CD8-positive, alpha-beta memory T cell (primary cell): Measurements from ENCODE around the gene TTK. TPM values are rescaled to one million over a fixed set of nuclear protein-coding genes. Genes with fewer than 3 reads are reported as not detected.

Experiments
- CTCF ChIA-PET: fragments of 350-600 bp; sonication (Branson Sonifier 250); formaldehyde crosslinking; loops from one replicate; lab custom pipeline; 2021; ENCODE audit warnings: antibody characterized with exemption; lab: Charles Lee
- POLR2A ChIA-PET: fragments of 350-600 bp; sonication (Branson Sonifier 250); formaldehyde crosslinking; loops from one replicate; lab custom pipeline; 2021; ENCODE audit warnings: antibody characterized with exemption; lab: Charles Lee
- DNase-seq, 5 donors: peaks; one replicate each; pipeline versions ENCODE4 v3.0.0 to v3.0.0-alpha.2; 2020 to 2022; ENCODE audit warnings: mixed read lengths in 1 of 5
- H3K27ac ChIP-seq: one replicate; pipeline ENCODE4 v1.7.0; 2013; ENCODE audit warnings: low read depth, mild to moderate bottlenecking, low read length, moderate library complexity
- H3K27me3 ChIP-seq: 2 replicates; pipeline ENCODE4 v1.7.0; 2013; ENCODE audit warnings: low read length, mild to moderate bottlenecking; ENCODE audit not compliant: insufficient read depth, poor library complexity, severe bottlenecking
- H3K36me3 ChIP-seq: 2 replicates; pipeline ENCODE4 v1.7.0; 2013; ENCODE audit warnings: mild to moderate bottlenecking, low read length, moderate library complexity; ENCODE audit not compliant: insufficient read depth
- H3K4me1 ChIP-seq: 2 replicates; pipeline ENCODE4 v1.7.0; 2013; ENCODE audit warnings: mild to moderate bottlenecking, low read length, moderate library complexity; ENCODE audit not compliant: insufficient read depth
- H3K4me3 ChIP-seq: 2 replicates; pipeline ENCODE4 v1.7.0; 2013; ENCODE audit warnings: mild to moderate bottlenecking, low read length
- H3K9me3 ChIP-seq: 2 replicates; pipeline ENCODE4 v1.7.0; 2013; ENCODE audit warnings: mild to moderate bottlenecking, low read length
- H3K27ac Mint-ChIP-seq, 8 donors: one replicate each; pipeline ENCODE4 v1.8.0; 2020 to 2021; ENCODE audit warnings: mixed read lengths in 8 of 8, mild to moderate bottlenecking in 6 of 8, inconsistent platforms in 3 of 8, moderate library complexity in 3 of 8
- H3K27me3 Mint-ChIP-seq, 2 donors: one replicate each; pipeline ENCODE4 v1.8.0; 2020 to 2021; ENCODE audit warnings: mixed read lengths in 2 of 2, mild to moderate bottlenecking in 1 of 2, moderate library complexity in 1 of 2
- H3K36me3 Mint-ChIP-seq, 3 donors: one replicate each; pipeline ENCODE4 v1.8.0; 2020 to 2021; ENCODE audit warnings: mixed read lengths in 3 of 3, inconsistent platforms in 1 of 3, mild to moderate bottlenecking in 1 of 3
- H3K4me1 Mint-ChIP-seq, 3 donors: one replicate each; pipeline ENCODE4 v1.8.0; 2020 to 2021; ENCODE audit warnings: mixed read lengths in 3 of 3, inconsistent platforms in 1 of 3, mild to moderate bottlenecking in 1 of 3
- H3K4me3 Mint-ChIP-seq, 7 donors: one replicate each; pipeline ENCODE4 v1.8.0; 2020 to 2021; ENCODE audit warnings: mixed read lengths in 7 of 7, mild to moderate bottlenecking in 6 of 7, moderate library complexity in 4 of 7, inconsistent platforms in 2 of 7
- H3K9me3 Mint-ChIP-seq, 5 donors: one replicate each; pipeline ENCODE4 v1.8.0; 2020 to 2022; ENCODE audit warnings: mixed read lengths in 5 of 5, mild to moderate bottlenecking in 3 of 5, moderate library complexity in 2 of 5, inconsistent platforms in 1 of 5
- polyA plus RNA-seq: library from polyadenylated mRNA; unstranded; fragments of 300-500 nt; fragmentation: Illumina TruSeq; gene quantifications from one replicate; pipeline ENCODE4 v1.2.3, GENCODE V29; 2021
- total RNA-seq, 2 experiments: library from RNA; stranded (reverse); gene quantifications; one replicate each; pipeline ENCODE4 v1.2.3, GENCODE V29; 2021

TTK gene
- total RNA-seq (10 to 100 TPM; 19.4 to 22.5 TPM), polyA plus RNA-seq (0.06 TPM)

DNA sequence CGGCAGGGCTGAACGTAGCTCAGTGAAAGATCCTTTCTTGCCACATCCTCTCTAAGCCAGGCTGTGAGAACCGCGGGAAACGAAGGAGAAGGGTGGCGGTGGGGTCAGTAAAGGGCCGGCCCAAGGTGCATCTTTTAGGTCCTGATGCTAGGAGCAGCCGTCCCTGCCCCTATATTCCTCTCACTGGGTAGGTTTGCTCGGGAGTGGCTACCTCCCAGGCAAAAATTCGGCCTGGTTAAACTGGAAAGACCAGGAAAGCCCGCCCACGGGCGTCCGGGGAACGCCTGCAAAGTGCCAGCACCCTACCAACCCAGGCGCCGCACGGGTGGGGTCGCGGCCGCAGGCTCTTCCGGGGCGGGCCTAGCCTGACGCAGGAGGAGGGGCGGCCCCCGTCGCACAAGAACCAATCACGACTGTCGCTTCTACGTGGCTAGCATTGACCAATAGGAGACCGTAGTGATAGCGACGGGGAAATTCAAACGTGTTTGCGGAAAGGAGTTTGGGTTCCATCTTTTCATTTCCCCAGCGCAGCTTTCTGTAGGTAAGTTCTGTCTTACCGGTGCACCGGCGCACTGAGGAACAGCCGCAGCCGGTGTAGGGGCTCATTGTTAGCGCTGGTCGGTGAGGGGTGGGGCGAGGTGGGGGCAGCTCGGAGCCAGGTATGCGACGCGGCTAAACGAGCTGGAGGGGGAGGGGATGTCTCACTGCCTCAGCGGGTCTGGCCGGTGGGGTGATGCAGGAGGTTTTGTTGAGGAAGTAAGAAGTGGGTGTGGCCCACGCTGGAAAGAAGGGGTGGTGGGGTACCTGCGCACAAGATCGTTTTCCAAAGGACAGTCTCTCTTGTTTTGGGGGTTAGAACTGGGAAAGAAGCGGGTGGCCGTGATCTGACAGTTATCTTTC lies at the start of gene TTK:
TSS of gene TTK (plus strand) at position 477 of the 900 bp plus-strand sequence. CDS start 1,195 bp downstream, outside the sequence.
- no peaks in the 10 kb centered on the region for H3K9me3 Mint-ChIP-seq
- peaks cover 0 to 3% (median 0%) of the 10 kb centered on the region in 3 donors for H3K36me3 Mint-ChIP-seq
- peaks cover 0 to 3% of the 10 kb centered on the region in 2 donors for H3K27me3 Mint-ChIP-seq
- H3K36me3 ChIP-seq: no peaks in the 10 kb centered on the region
- no peaks in the 10 kb centered on the region for H3K27me3 ChIP-seq
- peak within 1 kb of the TSS; percentile 85 for H3K27ac ChIP-seq
- peak within 1 kb of the TSS; percentile 59 for H3K4me3 ChIP-seq
- POLR2A ChIA-PET: interaction anchor here (0.6 to 2.2 kb wide), 3 partner anchors 50 to 102 kb away, joined by 4 to 8 read pairs (median 5); partner anchors contain the start of gene BCKDHB
- peaks cover 18 to 27% (median 24%) of the 10 kb centered on the region in 3 donors for H3K4me1 Mint-ChIP-seq
- peaks cover 16% of the 10 kb centered on the region for H3K4me1 ChIP-seq
- H3K27ac Mint-ChIP-seq: peak within 1 kb of the TSS; percentile 88 to 100 (median 98)
- CTCF ChIA-PET: interaction anchor here (0.9 to 2.5 kb wide), 6 partner anchors 9 to 135 kb away, joined by 3 to 17 read pairs (median 4); no protein-coding TSS in a partner anchor
- no peaks in the 10 kb centered on the region for H3K9me3 ChIP-seq
- H3K4me3 Mint-ChIP-seq: peak within 1 kb of the TSS; percentile 79 to 93 (median 91)
- DNase-seq: peak; percentile 89 to 95 (median 93)

DNA sequence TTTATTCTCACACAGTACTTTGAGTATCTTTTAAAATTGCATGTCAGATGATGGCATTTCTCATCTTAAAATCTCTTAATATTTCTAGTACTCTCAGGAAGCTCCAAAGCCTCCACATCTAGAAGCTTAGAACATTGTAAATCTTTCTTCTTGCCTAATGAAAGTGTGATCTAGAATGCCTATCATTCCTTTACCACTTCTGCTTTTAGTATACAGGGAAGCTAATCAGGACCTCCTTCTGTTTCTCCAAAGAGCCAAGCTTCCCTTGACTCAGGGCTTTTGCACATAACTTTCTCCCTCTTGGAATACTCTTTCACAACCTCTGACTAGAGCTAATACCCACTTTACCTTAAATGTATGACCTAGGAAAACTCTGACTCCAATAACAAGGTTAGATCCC lies 49.6 kb upstream of the TTK start:
- no peaks in the 10 kb centered on the region for H3K4me1 ChIP-seq
- H3K9me3 Mint-ChIP-seq: peaks cover 0 to 11% (median 4%) of the 10 kb centered on the region in 5 donors
- CTCF ChIA-PET: no interaction called here
- no peak overlapping the region for H3K27ac Mint-ChIP-seq
- no peak overlapping the region for H3K27ac ChIP-seq
- DNase-seq: no peak
- no peak overlapping the region for H3K4me3 Mint-ChIP-seq
- no peaks in the 10 kb centered on the region for H3K27me3 ChIP-seq
- peaks cover 8 to 29% of the 10 kb centered on the region in 2 donors for H3K27me3 Mint-ChIP-seq
- peaks cover 0 to 24% (median 1%) of the 10 kb centered on the region in 3 donors for H3K36me3 Mint-ChIP-seq
- no peaks in the 10 kb centered on the region for H3K9me3 ChIP-seq
- H3K36me3 ChIP-seq: no peaks in the 10 kb centered on the region
- H3K4me1 Mint-ChIP-seq: no peaks in the 10 kb centered on the region
- no peak overlapping the region for H3K4me3 ChIP-seq
- POLR2A ChIA-PET: no interaction called here

DNA sequence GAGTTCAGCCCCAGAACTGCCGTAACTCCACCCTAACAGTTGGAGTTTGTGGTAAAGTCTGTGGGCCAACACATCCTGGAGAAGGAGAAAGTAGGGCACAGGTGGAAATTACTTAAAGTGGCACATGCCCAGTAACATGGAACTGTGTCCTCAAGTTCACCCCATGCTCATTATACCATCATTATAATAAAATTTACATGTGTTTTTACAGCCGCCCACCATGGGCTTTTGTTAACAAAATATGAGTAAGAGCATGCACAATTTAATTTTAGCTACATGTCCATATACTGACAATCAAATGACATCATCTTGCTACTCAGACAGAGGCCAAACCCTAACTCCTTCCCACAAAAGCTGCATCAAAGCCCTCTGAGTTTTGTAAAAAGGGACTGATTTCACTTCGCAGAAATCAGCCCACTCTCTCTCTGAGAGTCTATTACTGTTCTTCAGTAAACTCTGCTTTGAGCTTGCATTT lies 39.8 kb upstream of the TTK start:
- H3K27ac Mint-ChIP-seq: peak overlapping the region in 6 of 8 donors; percentile 65 to 95 (median 86)
- H3K9me3 Mint-ChIP-seq: peaks cover 17 to 34% (median 28%) of the 10 kb centered on the region in 5 donors
- CTCF ChIA-PET: no interaction called here
- no peak overlapping the region for H3K4me3 ChIP-seq
- H3K27me3 ChIP-seq: no peaks in the 10 kb centered on the region
- peaks cover 0 to 19% (median 10%) of the 10 kb centered on the region in 3 donors for H3K4me1 Mint-ChIP-seq
- peaks cover 7 to 47% of the 10 kb centered on the region in 2 donors for H3K27me3 Mint-ChIP-seq
- H3K36me3 Mint-ChIP-seq: peaks cover 0 to 44% (median 3%) of the 10 kb centered on the region in 3 donors
- H3K9me3 ChIP-seq: no peaks in the 10 kb centered on the region
- H3K4me1 ChIP-seq: no peaks in the 10 kb centered on the region
- DNase-seq: peak in 2 of 5 donors; percentile 37 to 54
- no peaks in the 10 kb centered on the region for H3K36me3 ChIP-seq
- H3K27ac ChIP-seq: no peak overlapping the region
- POLR2A ChIA-PET: no interaction called here
- H3K4me3 Mint-ChIP-seq: peak overlapping the region in 3 of 7 donors; percentile 45 to 74 (median 53)

DNA sequence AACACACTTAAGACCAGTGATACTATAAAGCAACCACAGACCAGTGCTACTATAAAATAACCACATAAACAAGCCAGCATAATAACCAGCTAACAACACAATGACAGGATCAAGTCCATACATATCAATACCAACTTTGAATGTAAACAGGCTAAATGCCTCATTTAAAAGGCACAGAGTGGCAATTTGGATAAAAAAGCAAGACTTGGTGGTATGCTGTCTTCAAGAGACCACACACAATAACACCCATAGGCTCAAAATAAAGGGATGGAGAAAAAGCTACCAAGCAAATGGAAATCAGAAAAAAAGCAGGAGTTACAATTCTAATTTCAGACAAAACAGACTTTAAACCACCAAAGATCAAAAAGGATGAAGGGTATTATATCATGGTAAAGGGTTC lies 37.3 kb upstream of the TTK start:
- peaks cover 21 to 38% (median 32%) of the 10 kb centered on the region in 5 donors for H3K9me3 Mint-ChIP-seq
- Histone ChIP-seq H3K4me1 (no peaks in the 10 kb centered on the region), H3K9me3 (no peaks in the 10 kb centered on the region), H3K36me3 (no peaks in the 10 kb centered on the region), H3K27ac (no peak overlapping the region), H3K27me3 (no peaks in the 10 kb centered on the region), H3K4me3 (no peak overlapping the region)
- ChIA-PET POLR2A (no interaction called here), CTCF (no interaction called here)
- no peak overlapping the region for H3K4me3 Mint-ChIP-seq
- DNase-seq: no peak
- H3K27ac Mint-ChIP-seq: peak overlapping the region in 1 of 8 donors; percentile 12
- peaks cover 0 to 41% (median 3%) of the 10 kb centered on the region in 3 donors for H3K36me3 Mint-ChIP-seq
- H3K4me1 Mint-ChIP-seq: peaks cover 0 to 19% (median 10%) of the 10 kb centered on the region in 3 donors
- peaks cover 13 to 34% of the 10 kb centered on the region in 2 donors for H3K27me3 Mint-ChIP-seq

DNA sequence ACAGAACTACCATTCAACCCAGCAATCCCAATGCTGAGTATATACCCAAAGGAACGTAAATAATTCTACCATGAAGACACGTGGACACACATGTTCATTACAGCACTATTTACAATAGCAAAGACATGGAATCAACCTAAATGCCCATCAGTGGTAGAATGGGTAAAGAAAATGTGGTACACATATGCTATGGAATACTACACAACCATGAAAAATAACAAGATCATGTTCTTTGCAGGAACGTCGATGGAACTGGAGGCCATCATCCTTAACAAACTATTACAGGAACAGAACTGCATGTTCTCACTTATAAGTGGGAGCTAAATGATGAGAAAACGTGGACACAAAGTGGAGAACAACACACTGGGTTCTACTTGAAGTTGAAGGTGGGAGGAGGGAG lies 34.7 kb upstream of the TTK start:
- Histone ChIP-seq H3K9me3 (no peaks in the 10 kb centered on the region), H3K4me1 (no peaks in the 10 kb centered on the region), H3K27me3 (no peaks in the 10 kb centered on the region), H3K36me3 (no peaks in the 10 kb centered on the region), H3K4me3 (no peak overlapping the region), H3K27ac (no peak overlapping the region)
- DNase-seq: no peak
- H3K36me3 Mint-ChIP-seq: peaks cover 0 to 33% (median 3%) of the 10 kb centered on the region in 3 donors
- peaks cover 11 to 27% of the 10 kb centered on the region in 2 donors for H3K27me3 Mint-ChIP-seq
- peaks cover 0 to 5% (median 3%) of the 10 kb centered on the region in 3 donors for H3K4me1 Mint-ChIP-seq
- H3K9me3 Mint-ChIP-seq: peaks cover 21 to 35% (median 31%) of the 10 kb centered on the region in 5 donors
- CTCF ChIA-PET: no interaction called here
- H3K4me3 Mint-ChIP-seq: no peak overlapping the region
- H3K27ac Mint-ChIP-seq: no peak overlapping the region
- POLR2A ChIA-PET: no interaction called here

GRCh38 chr6:79971193-79971592 lies 33.3 kb upstream of the TTK start:
- no peak overlapping the region for H3K27ac Mint-ChIP-seq
- peaks cover 16 to 31% (median 29%) of the 10 kb centered on the region in 5 donors for H3K9me3 Mint-ChIP-seq
- ChIA-PET CTCF (no interaction called here), POLR2A (no interaction called here)
- peaks cover 10 to 20% of the 10 kb centered on the region in 2 donors for H3K27me3 Mint-ChIP-seq
- no peak overlapping the region for H3K4me3 ChIP-seq
- H3K36me3 Mint-ChIP-seq: peaks cover 0 to 32% (median 3%) of the 10 kb centered on the region in 3 donors
- H3K27me3 ChIP-seq: no peaks in the 10 kb centered on the region
- H3K36me3 ChIP-seq: no peaks in the 10 kb centered on the region
- no peak for DNase-seq
- no peaks in the 10 kb centered on the region for H3K4me1 Mint-ChIP-seq
- no peak overlapping the region for H3K4me3 Mint-ChIP-seq
- H3K9me3 ChIP-seq: no peaks in the 10 kb centered on the region
- no peaks in the 10 kb centered on the region for H3K4me1 ChIP-seq
- H3K27ac ChIP-seq: no peak overlapping the region

- Mint-ChIP-seq H3K27me3 (peaks cover 3 to 9% of the 10 kb centered on the region in 2 donors), H3K36me3 (no peaks in the 10 kb centered on the region), H3K4me1 (peaks cover 0 to 5% (median 0%) of the 10 kb centered on the region in 3 donors), H3K4me3 (peak overlapping the region in 4 of 7 donors; percentile 7 to 30 (median 19)), H3K9me3 (no peaks in the 10 kb centered on the region), H3K27ac (peak overlapping the region in 6 of 8 donors; percentile 13 to 84 (median 46))
- Histone ChIP-seq H3K27me3 (no peaks in the 10 kb centered on the region), H3K4me3 (no peak overlapping the region), H3K9me3 (no peaks in the 10 kb centered on the region), H3K36me3 (no peaks in the 10 kb centered on the region), H3K4me1 (no peaks in the 10 kb centered on the region), H3K27ac (no peak overlapping the region)
- ChIA-PET POLR2A (no interaction called here), CTCF (interaction anchor here (0.7 to 1.7 kb wide), 2 partner anchors 32 to 62 kb away, joined by 3 read pairs; no protein-coding TSS in a partner anchor)
- peak in 1 of 5 donors; percentile 7 for DNase-seq
These were observed 22.8 kb upstream of the TTK start for GRCh38 chr6:79981652-79982051.
